Urinary bladder (tissue), 4 donors: Measurements from ENCODE around the gene GNB1. TPM values are rescaled to one million over a fixed set of nuclear protein-coding genes. Genes with fewer than 3 reads are reported as not detected.

ENCODE experiments used
- DNase-seq: peaks from one replicate; pipeline ENCODE4 v3.0.0-alpha.2; 2015; ENCODE audit errors: extremely low spot score
- H3K27ac ChIP-seq: one replicate; pipeline ENCODE4 v1.5.1; 2013; ENCODE audit warnings: low read depth, mild to moderate bottlenecking, moderate library complexity
- H3K36me3 ChIP-seq: one replicate; pipeline ENCODE4 v1.6.1; 2013; ENCODE audit warnings: mild to moderate bottlenecking, moderate library complexity; ENCODE audit not compliant: insufficient read depth
- H3K4me1 ChIP-seq: one replicate; pipeline ENCODE4 v1.6.1; 2013; ENCODE audit warnings: mild to moderate bottlenecking, moderate library complexity; ENCODE audit not compliant: insufficient read depth
- H3K4me3 ChIP-seq: one replicate; pipeline ENCODE4 v1.5.1; 2013; ENCODE audit warnings: low read depth, low read length
- WGBS: extraction: QIAGEN DNeasy Blood & Tissue Kit; methylation state at CpG from one replicate; pipeline ENCODE4 v1.1.7; 2013; 5-methylcytosine and 5-hydroxymethylcytosine counted together
- polyA plus RNA-seq: library from polyadenylated mRNA; stranded (reverse); fragments of 200-250 nt; gene quantifications from one replicate; pipeline ENCODE4 v1.2.3, GENCODE V29; 2013
- total RNA-seq: library from RNA; depleted of rRNA; stranded (reverse); fragments of >200 nt; gene quantifications from one replicate; pipeline ENCODE4 v1.2.3, GENCODE V29; 2014
- donor health status: healthy with polysubstance abuse.
- donor health status: healthy.

The GNB1 gene
- total and polyA plus RNA-seq, 2 donors: 123 to 200 TPM

GRCh38 chr1:1781526-1781903 lies 109.4 kb downstream of the GNB1 start:
- 71% methylated on average over 7 of the region's 7 CpGs for WGBS
- H3K4me3 ChIP-seq: no peak overlapping the region
- no peaks in the 10 kb centered on the region for H3K36me3 ChIP-seq
- H3K4me1 ChIP-seq: no peaks in the 10 kb centered on the region
- no peak for DNase-seq
- H3K27ac ChIP-seq: no peak overlapping the region

DNA sequence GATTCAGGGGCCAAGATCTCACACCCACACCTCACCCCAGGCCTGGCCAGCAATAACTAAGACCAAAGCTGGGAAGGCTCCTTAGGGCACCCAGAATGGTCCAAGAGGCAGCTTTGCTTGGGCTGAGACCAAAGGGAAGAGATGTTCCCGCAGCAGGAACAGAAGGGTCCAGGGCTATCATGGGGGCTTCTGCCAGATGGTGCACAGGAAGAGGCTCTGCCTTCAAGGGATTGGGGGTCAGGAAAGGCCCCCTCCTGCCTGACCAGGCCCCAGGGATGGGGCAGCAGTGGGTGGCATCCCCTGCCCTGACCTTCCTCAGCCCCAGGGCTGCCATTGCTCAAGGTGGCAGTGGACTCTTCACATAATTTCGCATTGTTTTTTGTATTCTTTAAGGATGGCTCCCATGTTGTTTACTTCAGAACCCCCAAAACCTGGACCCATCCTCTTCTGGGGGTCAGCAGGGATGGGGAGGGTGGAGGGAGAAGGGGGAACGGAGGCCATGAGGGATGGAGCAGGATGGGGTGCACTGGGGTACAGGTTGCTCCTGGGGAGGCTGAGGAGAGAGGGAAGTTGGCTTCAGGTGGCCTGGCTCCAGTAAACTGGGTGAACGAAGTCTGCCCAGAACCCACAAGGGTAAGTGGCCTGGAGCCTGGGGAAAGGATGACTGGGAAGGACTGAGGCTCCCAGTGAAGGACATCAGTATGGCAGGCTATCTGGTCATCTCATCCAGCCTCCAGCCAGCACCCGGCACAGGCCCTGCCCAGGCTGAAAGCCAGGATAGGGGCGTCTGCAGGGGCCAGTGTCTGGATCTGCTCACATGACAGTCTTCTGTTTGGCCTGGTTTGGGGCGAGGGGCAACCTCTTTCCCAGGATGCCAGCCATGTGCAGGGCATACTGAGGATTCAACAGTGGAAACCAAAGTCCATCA lies 110.0 kb downstream of the GNB1 start:
- no peak overlapping the region for H3K4me3 ChIP-seq
- H3K27ac ChIP-seq: no peak overlapping the region
- DNase-seq: no peak
- no peaks in the 10 kb centered on the region for H3K36me3 ChIP-seq
- no peaks in the 10 kb centered on the region for H3K4me1 ChIP-seq
- WGBS: 70% methylated on average over 7 of the region's 7 CpGs

DNA sequence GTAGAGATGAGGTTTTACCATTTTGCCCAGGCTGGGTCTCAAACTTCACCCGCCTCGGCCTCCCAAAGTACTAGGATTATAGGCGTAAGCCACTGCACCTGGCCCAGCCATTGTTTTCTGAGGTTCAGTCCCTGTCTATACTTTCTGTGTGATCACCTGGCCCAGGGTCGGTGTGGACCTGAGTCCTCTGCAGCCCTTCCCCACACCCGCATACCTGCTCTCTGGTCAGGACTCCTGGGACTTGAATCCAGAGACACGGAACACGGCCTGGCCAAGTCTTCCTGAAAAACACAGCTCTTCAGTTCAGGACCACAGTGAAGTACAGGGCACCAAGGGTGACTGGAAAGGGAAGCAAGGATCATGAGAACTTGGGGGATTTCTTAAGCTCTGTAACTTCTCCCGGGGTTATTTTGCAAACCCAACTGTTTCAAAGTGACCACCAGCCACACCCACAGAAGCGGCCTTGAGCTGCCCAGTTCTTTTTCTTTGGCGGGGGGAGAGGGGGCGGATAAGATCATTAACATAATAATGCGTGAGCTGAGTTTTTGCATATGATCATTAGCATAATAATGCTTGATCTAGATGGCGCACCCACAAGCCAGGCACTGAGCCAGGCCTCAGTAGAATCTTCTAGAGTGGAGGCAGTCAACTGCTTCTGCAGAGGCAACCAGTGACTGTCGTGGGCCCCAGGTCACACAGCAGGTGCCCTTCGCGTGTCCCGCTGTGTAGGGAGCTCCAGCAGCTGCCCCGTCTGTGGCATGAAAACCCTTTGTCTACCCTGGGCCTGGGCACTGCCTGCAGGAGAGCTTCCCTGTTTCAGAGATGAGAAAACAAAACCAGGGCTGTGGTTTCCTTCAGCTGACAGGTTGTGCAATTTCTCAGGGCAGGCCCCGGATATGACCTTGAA lies 110.9 kb downstream of the GNB1 start:
- WGBS: 50% methylated on average over 19 of the region's 19 CpGs
- DNase-seq: no peak
- H3K4me3 ChIP-seq: no peak overlapping the region
- H3K4me1 ChIP-seq: no peaks in the 10 kb centered on the region
- H3K36me3 ChIP-seq: no peaks in the 10 kb centered on the region
- H3K27ac ChIP-seq: peak overlapping the region; percentile 33

GRCh38 chr1:1779320-1779675 lies 111.6 kb downstream of the GNB1 start:
- Histone ChIP-seq H3K27ac (no peak overlapping the region), H3K36me3 (no peaks in the 10 kb centered on the region), H3K4me1 (no peaks in the 10 kb centered on the region), H3K4me3 (no peak overlapping the region)
- DNase-seq: no peak
- WGBS: 69% methylated on average over 11 of the region's 11 CpGs

GRCh38 chr1:1778663-1779319 lies 112.1 kb downstream of the GNB1 start:
- H3K4me3 ChIP-seq: peak overlapping the region; percentile 94
- H3K4me1 ChIP-seq: no peaks in the 10 kb centered on the region
- no peak for DNase-seq
- WGBS: 2% methylated on average over 67 of the region's 68 CpGs
- H3K27ac ChIP-seq: peak overlapping the region; percentile 68
- no peaks in the 10 kb centered on the region for H3K36me3 ChIP-seq

DNA sequence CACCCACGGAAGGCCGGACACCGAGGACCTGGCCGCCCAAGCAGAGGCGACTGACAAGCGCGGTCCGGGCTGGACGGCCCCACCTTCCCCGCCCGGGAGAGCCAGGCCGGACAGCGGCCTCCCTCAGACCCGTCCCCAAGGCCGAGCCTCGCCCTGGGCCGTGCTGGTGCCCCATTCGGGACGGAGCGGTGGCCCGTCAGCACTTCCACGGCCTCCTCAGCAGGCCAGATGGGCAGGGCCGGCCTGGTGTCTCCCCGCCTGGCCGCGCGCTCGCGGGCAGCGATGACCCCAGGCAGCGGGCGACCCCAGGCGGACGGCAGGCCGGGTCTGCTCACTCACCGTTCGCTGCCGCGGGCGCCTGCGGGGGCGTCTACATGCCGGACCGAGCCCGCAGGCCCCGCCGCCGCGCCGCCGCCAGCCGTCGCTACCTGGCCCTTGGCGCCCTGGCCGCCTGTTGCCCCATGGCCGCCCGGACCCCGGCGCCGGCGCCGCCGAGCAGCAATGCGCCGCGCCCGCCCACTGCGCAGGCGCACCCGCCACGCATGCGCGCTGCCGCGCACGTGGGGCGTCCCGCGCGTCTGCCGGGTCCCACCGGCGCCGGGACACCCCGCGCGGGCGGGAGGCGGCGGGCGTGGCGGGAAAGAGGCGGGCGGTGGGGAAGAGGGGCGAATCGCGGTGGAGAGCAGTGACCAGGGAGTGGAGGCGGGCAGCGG lies 112.8 kb downstream of the GNB1 start, which contains the start of gene NADK:
Gene NADK (minus strand): TSS at position 521 of the 713 bp plus-strand sequence. CDS start 13,064 bp downstream, outside the sequence.
- no peaks in the 10 kb centered on the region for H3K36me3 ChIP-seq

DNA sequence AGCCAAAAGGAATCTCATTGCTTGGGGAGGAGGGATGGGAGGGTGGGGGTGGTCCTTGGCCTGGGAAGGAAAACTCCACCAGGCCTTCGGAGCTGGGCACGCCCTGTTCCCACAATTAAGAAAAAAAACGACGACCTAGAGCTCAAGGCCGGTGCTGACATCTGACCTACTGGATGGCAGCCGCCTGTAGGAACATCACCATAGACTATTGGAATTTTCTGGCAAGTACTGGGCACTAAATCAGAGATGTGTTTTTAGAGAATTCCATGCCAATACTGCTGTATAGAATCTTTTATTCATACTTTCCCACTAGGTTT lies 113.3 kb downstream of the GNB1 start:
- WGBS: under 1% methylated on average over 6 of the region's 6 CpGs
- Histone ChIP-seq H3K36me3 (no peaks in the 10 kb centered on the region), H3K4me1 (no peaks in the 10 kb centered on the region), H3K4me3 (peak overlapping the region; percentile 94), H3K27ac (peak overlapping the region; percentile 79)
- no peak for DNase-seq

More for the DNA sequence above, 112.8 kb downstream of the GNB1 start, which contains the start of gene NADK:
- no peaks in the 10 kb centered on the region for H3K4me1 ChIP-seq
- DNase-seq: no peak
- peak within 1 kb of the TSS; percentile 94 for H3K4me3 ChIP-seq
- WGBS: under 1% methylated on average over 99 of the region's 99 CpGs
- peak within 1 kb of the TSS; percentile 79 for H3K27ac ChIP-seq

GRCh38 chr1:1776672-1777582 lies 114.0 kb downstream of the GNB1 start:
- 60% methylated on average over 9 of the region's 9 CpGs for WGBS

GRCh38 chr1:1775327-1776226 lies 115.3 kb downstream of the GNB1 start:
- no peak for DNase-seq
- H3K4me3 ChIP-seq: no peak overlapping the region
- 80% methylated on average over 11 of the region's 11 CpGs for WGBS
- no peaks in the 10 kb centered on the region for H3K36me3 ChIP-seq
- no peaks in the 10 kb centered on the region for H3K4me1 ChIP-seq
- H3K27ac ChIP-seq: no peak overlapping the region

More at GRCh38 chr1:1776672-1777582, 114.0 kb downstream of the GNB1 start:
- H3K36me3 ChIP-seq: no peaks in the 10 kb centered on the region
- no peak overlapping the region for H3K27ac ChIP-seq
- H3K4me1 ChIP-seq: no peaks in the 10 kb centered on the region
- DNase-seq: no peak
- peak overlapping the region; percentile 94 for H3K4me3 ChIP-seq

- Histone ChIP-seq H3K4me3 (no peak overlapping the region), H3K27ac (no peak overlapping the region), H3K36me3 (no peaks in the 10 kb centered on the region), H3K4me1 (no peaks in the 10 kb centered on the region)
- 97% methylated on average over 4 of the region's 4 CpGs for WGBS
- no peak for DNase-seq
Measured at GRCh38 chr1:1773874-1774273, 117.0 kb downstream of the GNB1 start.

- DNase-seq: no peak
- no peak overlapping the region for H3K27ac ChIP-seq
- no peaks in the 10 kb centered on the region for H3K36me3 ChIP-seq
- 97% methylated on average over 3 of the region's 3 CpGs for WGBS
- no peaks in the 10 kb centered on the region for H3K4me1 ChIP-seq
- no peak overlapping the region for H3K4me3 ChIP-seq
Measured at GRCh38 chr1:1771096-1771495, 119.8 kb downstream of the GNB1 start.
